ENCODE measurements around the gene TRIM33. TPM values are rescaled to one million over a fixed set of nuclear protein-coding genes. Genes with fewer than 3 reads are reported as not detected.

The TRIM33 gene
- total and polyA plus RNA-seq, 2 of the 8 experiments (the other 6 are each of a cell fraction or from before 2014, with no cell fraction given), result 17.1 to 52.3 TPM

DNA sequence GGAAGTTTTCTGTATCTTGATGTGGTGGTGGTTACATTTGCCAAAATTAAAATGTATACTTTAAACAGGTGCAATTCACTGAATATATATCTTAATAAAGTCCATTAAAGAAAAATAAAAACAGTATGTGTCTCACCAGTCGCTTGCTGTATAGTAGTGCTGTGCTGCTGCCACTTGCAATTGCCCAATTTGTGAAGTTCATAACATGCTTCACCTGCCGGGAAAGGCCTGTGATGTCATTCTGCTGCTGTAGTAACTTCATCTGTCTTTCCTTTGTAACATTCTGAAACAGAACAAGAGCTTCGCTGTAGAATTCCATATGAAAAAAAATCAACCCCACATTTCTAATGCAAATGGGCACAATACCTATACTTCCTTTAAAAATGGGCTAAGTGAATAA, 83.4 kb downstream of the TRIM33 start:
- Histone ChIP-seq H2BK20ac (ENCODE audit: low read length) (no peak overlapping the region), H2BK15ac (ENCODE audit: low read length) (no peak overlapping the region), H3K18ac (ENCODE audit: extremely low read depth, low read length) (no peak overlapping the region), H3K79me2 (ENCODE audit: control insufficient read depth in 1 of 2, insufficient read depth in 2 of 2, low read length in 2 of 2) (no peaks in the 10 kb centered on the region), H3K27me3 (replicated peaks in 1 of 4; ENCODE audit: control insufficient read depth in 3 of 4, extremely low read depth in 1 of 4, insufficient read depth in 3 of 4, low read length in 3 of 4) (no peaks in the 10 kb centered on the region), H3K36me3 (ENCODE audit: control insufficient read depth in 2 of 4, insufficient read depth in 4 of 4, low read length in 3 of 4) (peaks cover 0 to 53% (median 29%) of the 10 kb centered on the region in 4 experiments; a peak in 7 of 8 replicates), H3K56ac (replicated peaks; ENCODE audit: insufficient read length, low read depth, low read length) (no peak overlapping the region), H2AFZ (ENCODE audit: low read length) (no peak overlapping the region), H4K5ac (ENCODE audit: insufficient read length, low read depth, low read length) (no peak overlapping the region), H3K4me2 (ENCODE audit: insufficient read depth in 1 of 2, low read depth in 2 of 2, low read length in 2 of 2) (no peak overlapping the region), H2BK12ac (ENCODE audit: low read depth, low read length) (no peak overlapping the region), H3K23me2 (ENCODE audit: low read depth, low read length) (no peaks in the 10 kb centered on the region), H3K27ac (ENCODE audit: low read depth, low read length) (no peak overlapping the region), H3K9ac (replicated peaks in 1 of 4; ENCODE audit: extremely low read depth in 1 of 4, low read depth in 3 of 4, low read length in 3 of 4) (no peak overlapping the region), H2BK5ac (ENCODE audit: low read depth, low read length) (no peak overlapping the region), H4K8ac (ENCODE audit: extremely low read depth, insufficient read depth, low read length) (no peak overlapping the region), H3K79me1 (ENCODE audit: low read depth, low read length) (no peaks in the 10 kb centered on the region), H4K91ac (replicated peaks; ENCODE audit: insufficient read length, low read length) (no peak overlapping the region), H3K14ac (ENCODE audit: insufficient read length) (no peak overlapping the region), H4K20me1 (replicated peaks in 1 of 2; ENCODE audit: control insufficient read depth in 1 of 2, insufficient read depth in 2 of 2, low read length in 2 of 2) (no peaks in the 10 kb centered on the region), H2AK5ac (ENCODE audit: low read depth, low read length) (no peak overlapping the region), H3K4me3 (ENCODE audit: extremely low read depth in 1 of 4, insufficient read depth in 2 of 4, low read depth in 3 of 4, low read length in 4 of 4) (no peak overlapping the region), H3K4me1 (replicated peaks in 1 of 4; ENCODE audit: control insufficient read depth in 3 of 4, insufficient read depth in 4 of 4, low read length in 3 of 4) (no peaks in the 10 kb centered on the region), H2BK120ac (replicated peaks; ENCODE audit: low read depth, low read length) (no peak overlapping the region), H3K9me3 (ENCODE audit: insufficient read depth in 2 of 2, low read depth in 1 of 2, low read length in 1 of 2) (no peaks in the 10 kb centered on the region), H3K4ac (replicated peaks; ENCODE audit: insufficient read length, low read depth, low read length) (no peak overlapping the region), H3K23ac (ENCODE audit: insufficient read length) (no peak overlapping the region)
- WGBS, 2 experiments (ENCODE audit: extremely low coverage in 1 of 2, insufficient coverage in 1 of 2, insufficient read length in 1 of 2, insufficient replicate concordance in 2 of 2, low coverage in 1 of 2, low lambda C conversion rate in 2 of 2, missing lambda C conversion rate in 1 of 2), result 86% methylated on average over 3 of the region's 3 CpGs; no CpG with 5 or more reads in 1 of the 2 experiments
- ChIA-PET POLR2A (ENCODE audit: partially characterized antibody) (no interaction called here), CTCF (ENCODE audit: partially characterized antibody) (interaction anchor here (0.7 to 1.8 kb wide), 13 partner anchors 10 to 251 kb away, joined by 3 to 14 read pairs (median 4); no protein-coding TSS in a partner anchor)
- TF ChIP-seq POLR2A (IDR thresholded peaks at IDR 0.05; ENCODE audit: control extremely low read depth in 1 of 2, low read depth in 2 of 2, low read length in 2 of 2) (no peak), JUND (IDR thresholded peaks at IDR 0.05; ENCODE audit: low read length) (no peak), CBX5 (IDR thresholded peaks at IDR 0.05; ENCODE audit: low read depth, low read length) (no peak), SUZ12 (IDR thresholded peaks at IDR 0.05; ENCODE audit: low read length) (no peak), GABPA (IDR thresholded peaks at IDR 0.05; ENCODE audit: borderline replicate concordance, insufficient read depth, low read length) (no peak), RBBP5 (IDR thresholded peaks at IDR 0.05; ENCODE audit: borderline replicate concordance, low read depth, low read length) (no peak), CBX8 (IDR thresholded peaks at IDR 0.05; ENCODE audit: borderline replicate concordance, low read depth, low read length) (no peak)
- DNase-seq (ENCODE audit: low read depth in 1 of 2, low spot score in 2 of 2) (no peak), FAIRE-seq (no peak)
